ENCODE results near the gene PNMT. TPM values are rescaled to one million over a fixed set of nuclear protein-coding genes. Genes with fewer than 3 reads are reported as not detected.

The PNMT gene
- total and polyA plus RNA-seq, 2 donors (not counting 3 experiments of a cell fraction or from before 2014, with no cell fraction given), result 0.11 TPM; not detected in 1

DNA sequence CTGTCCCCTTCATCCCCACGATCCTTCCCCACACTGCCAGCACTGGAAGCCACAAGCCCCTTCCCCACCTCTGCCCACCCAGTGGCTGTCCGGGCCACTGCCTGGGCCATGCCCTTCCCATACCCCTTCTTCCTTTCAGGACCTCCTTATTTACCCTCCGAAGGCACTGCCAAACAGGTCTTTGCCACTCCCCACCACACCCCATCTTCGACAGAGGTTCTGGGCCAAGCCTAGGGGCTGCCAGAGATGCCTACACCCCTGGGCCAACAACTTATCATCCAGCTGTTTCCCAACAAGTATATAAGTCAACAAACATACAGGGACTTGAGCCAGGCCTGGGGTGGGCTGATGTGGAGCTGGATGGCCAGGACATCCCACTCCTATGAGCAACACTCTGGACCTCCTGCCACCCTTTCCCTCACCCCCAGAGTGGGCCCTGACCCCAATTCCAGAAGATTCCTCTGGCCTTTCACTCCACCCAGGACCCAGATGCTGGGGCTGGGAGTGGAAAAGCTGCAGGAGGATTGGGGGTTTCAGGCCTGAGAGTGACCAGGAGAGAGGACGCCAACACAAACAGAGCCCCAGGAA lies 43.0 kb upstream of the PNMT start:
- no peaks in the 10 kb centered on the region for H3K9me3 ChIP-seq (replicated peaks; ENCODE audit: control insufficient read depth, insufficient read depth, low read length)
- no peak overlapping the region for H3K4me2 ChIP-seq (ENCODE audit: insufficient read depth, low read length)
- H3K4me1 ChIP-seq (ENCODE audit: control insufficient read depth, extremely low read depth, insufficient read depth, low read length), result no peaks in the 10 kb centered on the region
- no peaks in the 10 kb centered on the region for H3K9me1 ChIP-seq (replicated peaks; ENCODE audit: control insufficient read depth, extremely low read depth, insufficient read depth, low read length)
- no peak overlapping the region for H3K9ac ChIP-seq (replicated peaks; ENCODE audit: extremely low read depth, insufficient read depth, low read length)
- no peak overlapping the region for H3K27ac ChIP-seq (ENCODE audit: insufficient read depth, low read depth, low read length)
- H3K4me3 ChIP-seq (replicated peaks in 1 of 3; ENCODE audit: insufficient read depth in 1 of 3, low read depth in 1 of 3, low read length in 3 of 3), result no peak overlapping the region
- peaks cover 47% of the 10 kb centered on the region in 2 experiments for H3K27me3 ChIP-seq (ENCODE audit: control insufficient read depth in 2 of 2, insufficient read depth in 2 of 2, low read length in 2 of 2)
- no peaks in the 10 kb centered on the region for H4K20me1 ChIP-seq (replicated peaks; ENCODE audit: control insufficient read depth, extremely low read depth, insufficient read depth, low read length)
- ChIA-PET POLR2A (no interaction called here), CTCF (interaction anchor here (0.6 to 3.4 kb wide), 8 partner anchors 8 to 130 kb away, joined by 3 to 70 read pairs (median 4); no protein-coding TSS in a partner anchor)
- TF ChIP-seq GATA2 (IDR thresholded peaks at IDR 0.05; ENCODE audit: insufficient read depth, insufficient read length, low read depth, low read length), result no peak
- dilution Hi-C loops (cut with MboI; ENCODE audit: extremely low pct_ligation_motif_present, low sequenced_read_pairs), result no loop called here
- BruUV-seq (replicated peaks), result no TSS peak
- no peaks in the 10 kb centered on the region for H3K79me2 ChIP-seq (ENCODE audit: control insufficient read depth, insufficient read depth, low read length)
- no peak overlapping the region for H2AFZ ChIP-seq (ENCODE audit: low read depth, low read length)
- no peak for DNase-seq (ENCODE audit: low read depth, low spot score)
- intact Hi-C loops (cut with micrococcal nuclease), result loop anchor here (10.0 kb wide), 1 partner anchor 330 kb away; no protein-coding TSS in a partner anchor
- no peaks in the 10 kb centered on the region for H3K36me3 ChIP-seq (ENCODE audit: control insufficient read depth in 2 of 2, extremely low read depth in 1 of 2, insufficient read depth in 2 of 2, low read length in 2 of 2)
- FAIRE-seq, result no peak

DNA sequence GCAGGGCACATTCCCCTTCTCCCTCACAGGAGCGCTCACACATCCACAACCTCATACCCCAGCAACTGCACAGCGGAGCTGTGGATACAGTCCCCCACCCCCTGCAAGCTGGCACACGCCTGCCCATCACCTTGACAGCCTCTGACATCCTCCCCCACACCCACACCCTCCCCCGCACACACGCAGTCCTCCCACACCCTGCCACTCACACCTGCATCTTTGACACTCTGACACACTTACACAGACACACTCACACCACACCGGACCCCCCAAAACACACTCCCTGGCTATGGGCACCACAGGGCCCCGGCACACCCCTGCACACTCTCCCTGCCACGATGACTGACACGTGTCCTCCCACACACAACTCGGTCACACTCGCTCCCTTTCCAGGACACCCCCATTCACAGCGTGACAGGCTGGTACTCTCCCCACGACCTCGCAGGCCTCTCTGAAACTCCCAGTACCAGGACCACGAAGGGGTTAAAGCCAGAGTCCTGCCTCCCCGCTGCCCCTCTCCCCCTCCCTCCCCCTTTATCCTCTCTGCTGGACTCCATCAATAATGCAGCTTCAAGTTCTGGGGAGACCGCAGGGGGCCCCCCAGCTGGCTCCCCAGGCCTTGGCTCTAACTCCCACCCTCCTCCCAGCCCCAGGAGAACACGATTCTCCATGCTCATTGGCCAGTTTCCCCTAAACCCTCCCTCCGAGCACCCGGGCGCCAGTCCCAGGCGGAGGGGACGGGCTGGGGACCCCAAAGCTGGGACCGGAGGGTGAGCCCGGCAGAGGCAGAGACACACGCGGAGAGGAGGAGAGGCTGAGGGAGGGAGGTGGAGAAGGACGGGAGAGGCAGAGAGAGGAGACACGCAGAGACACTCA lies 41.8 kb upstream of the PNMT start, which contains the start of gene PPP1R1B:
TSS of gene PPP1R1B (plus strand) at position 782 of the 876 bp plus-strand sequence. CDS start 441 bp downstream, outside the sequence.
- DNase-seq (ENCODE audit: low read depth, low spot score) (no peak), FAIRE-seq (no peak)
- Histone ChIP-seq H3K4me2 (ENCODE audit: insufficient read depth, low read length) (no peak within 1 kb of the TSS), H4K20me1 (replicated peaks; ENCODE audit: control insufficient read depth, extremely low read depth, insufficient read depth, low read length) (no peaks in the 10 kb centered on the region), H3K36me3 (ENCODE audit: control insufficient read depth in 2 of 2, extremely low read depth in 1 of 2, insufficient read depth in 2 of 2, low read length in 2 of 2) (no peaks in the 10 kb centered on the region), H2AFZ (ENCODE audit: low read depth, low read length) (no peak within 1 kb of the TSS), H3K4me1 (ENCODE audit: control insufficient read depth, extremely low read depth, insufficient read depth, low read length) (no peaks in the 10 kb centered on the region), H3K79me2 (ENCODE audit: control insufficient read depth, insufficient read depth, low read length) (no peaks in the 10 kb centered on the region), H3K9ac (replicated peaks; ENCODE audit: extremely low read depth, insufficient read depth, low read length) (no peak within 1 kb of the TSS), H3K4me3 (replicated peaks in 1 of 3; ENCODE audit: insufficient read depth in 1 of 3, low read depth in 1 of 3, low read length in 3 of 3) (no peak within 1 kb of the TSS), H3K9me1 (replicated peaks; ENCODE audit: control insufficient read depth, extremely low read depth, insufficient read depth, low read length) (no peaks in the 10 kb centered on the region), H3K27ac (ENCODE audit: insufficient read depth, low read depth, low read length) (no peak within 1 kb of the TSS), H3K9me3 (replicated peaks; ENCODE audit: control insufficient read depth, insufficient read depth, low read length) (no peaks in the 10 kb centered on the region), H3K27me3 (ENCODE audit: control insufficient read depth in 2 of 2, insufficient read depth in 2 of 2, low read length in 2 of 2) (peaks cover 51 to 54% of the 10 kb centered on the region in 2 experiments)
- no TSS peak for BruUV-seq (replicated peaks)
- ChIA-PET CTCF (interaction anchor here (2.4 to 3.4 kb wide), 3 partner anchors 7 to 79 kb away, joined by 17 to 70 read pairs (median 47); no protein-coding TSS in a partner anchor), POLR2A (no interaction called here)
- TF ChIP-seq, protein P1, sequence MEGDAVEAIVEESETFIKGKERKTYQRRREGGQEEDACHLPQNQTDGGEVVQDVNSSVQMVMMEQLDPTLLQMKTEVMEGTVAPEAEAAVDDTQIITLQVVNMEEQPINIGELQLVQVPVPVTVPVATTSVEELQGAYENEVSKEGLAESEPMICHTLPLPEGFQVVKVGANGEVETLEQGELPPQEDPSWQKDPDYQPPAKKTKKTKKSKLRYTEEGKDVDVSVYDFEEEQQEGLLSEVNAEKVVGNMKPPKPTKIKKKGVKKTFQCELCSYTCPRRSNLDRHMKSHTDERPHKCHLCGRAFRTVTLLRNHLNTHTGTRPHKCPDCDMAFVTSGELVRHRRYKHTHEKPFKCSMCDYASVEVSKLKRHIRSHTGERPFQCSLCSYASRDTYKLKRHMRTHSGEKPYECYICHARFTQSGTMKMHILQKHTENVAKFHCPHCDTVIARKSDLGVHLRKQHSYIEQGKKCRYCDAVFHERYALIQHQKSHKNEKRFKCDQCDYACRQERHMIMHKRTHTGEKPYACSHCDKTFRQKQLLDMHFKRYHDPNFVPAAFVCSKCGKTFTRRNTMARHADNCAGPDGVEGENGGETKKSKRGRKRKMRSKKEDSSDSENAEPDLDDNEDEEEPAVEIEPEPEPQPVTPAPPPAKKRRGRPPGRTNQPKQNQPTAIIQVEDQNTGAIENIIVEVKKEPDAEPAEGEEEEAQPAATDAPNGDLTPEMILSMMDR (IDR thresholded peaks at IDR 0.05; ENCODE audit: extremely low read depth in 1 of 2, insufficient read depth in 1 of 2, low read depth in 1 of 2, low read length in 2 of 2), result no peak
- TF ChIP-seq JUN (IDR thresholded peaks at IDR 0.05; ENCODE audit: borderline replicate concordance, insufficient read depth, insufficient read length, low read depth) (no peak), EZH2 (IDR thresholded peaks at IDR 0.05; ENCODE audit: borderline replicate concordance, low read depth, low read length, severe bottlenecking) (no peak), FOS (IDR thresholded peaks at IDR 0.05; ENCODE audit: borderline replicate concordance, insufficient read depth, low read length) (no peak), POLR2A (IDR thresholded peaks at IDR 0.05; ENCODE audit: low read depth, low read length) (no peak), MYC (IDR thresholded peaks at IDR 0.05; ENCODE audit: low read depth, low read length) (no peak), POLR2AphosphoS5 (IDR thresholded peaks at IDR 0.05; ENCODE audit: insufficient read depth, low read depth, low read length) (no peak), GATA2 (IDR thresholded peaks at IDR 0.05; ENCODE audit: insufficient read depth, insufficient read length, low read depth, low read length) (no peak)
- TF ChIP-seq, protein P2, sequence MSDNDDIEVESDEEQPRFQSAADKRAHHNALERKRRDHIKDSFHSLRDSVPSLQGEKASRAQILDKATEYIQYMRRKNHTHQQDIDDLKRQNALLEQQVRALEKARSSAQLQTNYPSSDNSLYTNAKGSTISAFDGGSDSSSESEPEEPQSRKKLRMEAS (IDR thresholded peaks at IDR 0.05; ENCODE audit: insufficient read depth, insufficient read length), result no peak
- intact Hi-C loops (cut with micrococcal nuclease) (loop anchor here (10.0 kb wide), 1 partner anchor 328 kb away; no protein-coding TSS in a partner anchor), dilution Hi-C loops (cut with MboI; ENCODE audit: extremely low pct_ligation_motif_present, low sequenced_read_pairs) (no loop called here)

All from endothelial cell of umbilical vein (primary cell).